SK-N-MC (cell line): ENCODE data around the gene ANXA2R.

ENCODE experiments used
- DNase-seq: peaks from one replicate; pipeline ENCODE4 v3.0.0-alpha.2; 2011; ENCODE audit warnings: low read depth, low spot score
- H3K27ac ChIP-seq: fragments of 200-600 bp; sonication (generic); 2 replicates; pipeline ENCODE4 v1.5.1; 2016; ENCODE audit warnings: mixed run types
- H3K36me3 ChIP-seq: fragments of 200-600 bp; sonication (generic); 2 replicates; pipeline ENCODE4 v1.6.1; 2017; ENCODE audit warnings: antibody characterized with exemption, low read length, mixed read lengths; ENCODE audit not compliant: insufficient read depth
- H3K4me3 ChIP-seq: fragments of 200-600 bp; sonication (generic); 2 replicates; pipeline ENCODE4 v1.5.1; 2016
- H3K9ac ChIP-seq: fragments of 200-600 bp; sonication (generic); 2 replicates; pipeline ENCODE4 v1.8.0; 2017; ENCODE audit warnings: mixed run types, mixed read lengths; ENCODE audit not compliant: insufficient read length
- H3K9me3 ChIP-seq: fragments of 200-600 bp; sonication (generic); 2 replicates; pipeline ENCODE4 v1.6.1; 2017; ENCODE audit warnings: low read depth, mild to moderate bottlenecking, antibody characterized with exemption, low read length, moderate library complexity, mixed read lengths
- EZH2 ChIP-seq: fragments of 200-600 bp; sonication (generic); IDR thresholded peaks from one replicate; pipeline ENCODE4 v1.6.1; 2017; ENCODE audit warnings: antibody characterized with exemption
- FOXP2 ChIP-seq: optimal IDR thresholded peaks from 2 replicates; pipeline ENCODE3; 2011; ENCODE audit warnings: mild to moderate bottlenecking, moderate library complexity; ENCODE audit not compliant: insufficient read depth; ENCODE audit errors: extremely low read length, control extremely low read depth
- POLR2AphosphoS5 ChIP-seq: IDR thresholded peaks from 2 replicates; pipeline ENCODE4 v1.6.1; 2012; ENCODE audit warnings: mild to moderate bottlenecking, low read depth, low read length, borderline replicate concordance

The ANXA2R gene

GRCh38 chr5:43016217-43016779, 23.8 kb downstream of the ANXA2R start:
- DNase-seq = no peak
- H3K9me3 ChIP-seq = no peaks in the 10 kb centered on the region
- no peaks in the 10 kb centered on the region for H3K36me3 ChIP-seq
- TF ChIP-seq FOXP2 = no peak
- H3K9ac ChIP-seq = no peak overlapping the region
- H3K27ac ChIP-seq = no peak overlapping the region
- no peak overlapping the region for H3K4me3 ChIP-seq

GRCh38 chr5:43014522-43014921, 25.6 kb downstream of the ANXA2R start:
- Histone ChIP-seq H3K9ac (no peak overlapping the region), H3K36me3 (no peaks in the 10 kb centered on the region), H3K27ac (no peak overlapping the region), H3K9me3 (no peaks in the 10 kb centered on the region), H3K4me3 (no peak overlapping the region)
- TF ChIP-seq POLR2AphosphoS5 (no peak), EZH2 (no peak), FOXP2 (no peak)
- DNase-seq = no peak

- Histone ChIP-seq H3K27ac (no peak overlapping the region), H3K4me3 (no peak overlapping the region), H3K36me3 (no peaks in the 10 kb centered on the region), H3K9ac (no peak overlapping the region), H3K9me3 (no peaks in the 10 kb centered on the region)
- TF ChIP-seq FOXP2 = no peak
- no peak for DNase-seq
Measured at GRCh38 chr5:43010935-43011315, 29.2 kb downstream of the ANXA2R start.

- TF ChIP-seq FOXP2 = peak; percentile 92
- TF ChIP-seq EZH2 = no peak
- peak; percentile 57 for TF ChIP-seq POLR2AphosphoS5
- no peaks in the 10 kb centered on the region for H3K9me3 ChIP-seq
- peak overlapping the region; percentile 91 for H3K4me3 ChIP-seq
- peak overlapping the region; percentile 94 for H3K27ac ChIP-seq
- H3K36me3 ChIP-seq = no peaks in the 10 kb centered on the region
- H3K9ac ChIP-seq = peak overlapping the region; percentile 90
- DNase-seq = peak; percentile 81
Measured at GRCh38 chr5:43008363-43009153, 31.6 kb downstream of the ANXA2R start.

GRCh38 chr5:43007911-43008362, 32.2 kb downstream of the ANXA2R start:
- Histone ChIP-seq H3K27ac (peak overlapping the region; percentile 94), H3K36me3 (no peaks in the 10 kb centered on the region), H3K9ac (peak overlapping the region; percentile 90), H3K9me3 (no peaks in the 10 kb centered on the region), H3K4me3 (peak overlapping the region; percentile 91)
- no peak for DNase-seq
- TF ChIP-seq POLR2AphosphoS5 (peak; percentile 31; the same call in 1 of the 2 replicates), FOXP2 (no peak)

GRCh38 chr5:43007246-43007910, 32.7 kb downstream of the ANXA2R start:
- H3K9me3 ChIP-seq = no peaks in the 10 kb centered on the region
- H3K4me3 ChIP-seq = peak overlapping the region; percentile 91
- no peaks in the 10 kb centered on the region for H3K36me3 ChIP-seq
- H3K27ac ChIP-seq = peak overlapping the region; percentile 94
- peak; percentile 88 for DNase-seq
- TF ChIP-seq FOXP2 = no peak
- TF ChIP-seq EZH2 = no peak
- TF ChIP-seq POLR2AphosphoS5 = peak; percentile 64; the same call in 1 of the 2 replicates
- H3K9ac ChIP-seq = peak overlapping the region; percentile 90

- TF ChIP-seq FOXP2 (no peak), POLR2AphosphoS5 (no peak), EZH2 (no peak)
- Histone ChIP-seq H3K4me3 (no peak overlapping the region), H3K36me3 (no peaks in the 10 kb centered on the region), H3K27ac (no peak overlapping the region), H3K9me3 (no peaks in the 10 kb centered on the region), H3K9ac (no peak overlapping the region)
- DNase-seq = no peak
Measured at GRCh38 chr5:43006424-43007202, 33.5 kb downstream of the ANXA2R start.

- no peak overlapping the region for H3K4me3 ChIP-seq
- TF ChIP-seq EZH2 (no peak), FOXP2 (no peak), POLR2AphosphoS5 (no peak)
- no peaks in the 10 kb centered on the region for H3K9me3 ChIP-seq
- H3K9ac ChIP-seq = no peak overlapping the region
- no peak overlapping the region for H3K27ac ChIP-seq
- no peaks in the 10 kb centered on the region for H3K36me3 ChIP-seq
- no peak for DNase-seq
Measured at GRCh38 chr5:43005031-43005430, 35.1 kb downstream of the ANXA2R start.
